Astrocyte (in vitro differentiated cells and primary cell): ENCODE results near the gene UBTD1. TPM values are rescaled to one million over a fixed set of nuclear protein-coding genes. Genes with fewer than 3 reads are reported as not detected.

ENCODE experiments used
- DNase-seq: peaks from one replicate; pipeline ENCODE4 v3.0.0-alpha.2; 2010; ENCODE audit warnings: low read depth
- FAIRE-seq: peaks from 2 replicates; lab custom pipeline; 2011; peaks lifted over from hg19 to GRCh38; lab: Jason Lieb, UNC
- H2AFZ ChIP-seq: 2 replicates; pipeline ENCODE4 v1.6.0; 2012; ENCODE audit warnings: low read depth, low read length, inconsistent platforms
- H3K27ac ChIP-seq: 2 replicates; pipeline ENCODE4 v1.5.1; 2011; ENCODE audit warnings: low read depth, low read length, inconsistent platforms
- H3K27me3 ChIP-seq: 2 replicates; pipeline ENCODE4 v1.6.0; 2011; ENCODE audit warnings: low read length, inconsistent platforms; ENCODE audit not compliant: insufficient read depth
- H3K36me3 ChIP-seq: 2 replicates; pipeline ENCODE4 v1.5.1; 2011; ENCODE audit warnings: low read length, inconsistent platforms; ENCODE audit not compliant: insufficient read depth
- H3K4me1 ChIP-seq: 2 replicates; pipeline ENCODE4 v1.5.1; 2011; ENCODE audit warnings: low read length, inconsistent platforms; ENCODE audit not compliant: insufficient read depth
- H3K4me2 ChIP-seq: 2 replicates; pipeline ENCODE4 v1.6.0; 2012; ENCODE audit warnings: low read length, inconsistent platforms
- H3K4me3 ChIP-seq: 2 replicates; pipeline ENCODE4 v1.5.1; 2011; ENCODE audit warnings: low read depth, mild to moderate bottlenecking, low read length, inconsistent platforms; ENCODE audit not compliant: insufficient read depth
- H3K79me2 ChIP-seq: 2 replicates; pipeline ENCODE4 v1.6.0; 2012; ENCODE audit warnings: mild to moderate bottlenecking, low read length, inconsistent platforms; ENCODE audit not compliant: insufficient read depth
- H3K9ac ChIP-seq: 2 replicates; pipeline ENCODE4 v1.6.0; 2012; ENCODE audit warnings: mild to moderate bottlenecking, low read length, inconsistent platforms
- H3K9me3 ChIP-seq: 2 replicates; pipeline ENCODE4 v1.5.1; 2012; ENCODE audit warnings: low read depth, mild to moderate bottlenecking, low read length, inconsistent platforms; ENCODE audit not compliant: insufficient read depth
- H4K20me1 ChIP-seq: 2 replicates; pipeline ENCODE4 v1.6.0; 2012; ENCODE audit warnings: low read length, inconsistent platforms; ENCODE audit not compliant: insufficient read depth
- H3K27ac Mint-ChIP-seq: one replicate; pipeline ENCODE4 v1.8.0; 2021; ENCODE audit warnings: mild to moderate bottlenecking, mixed read lengths; ENCODE audit not compliant: unreplicated experiment
- H3K27me3 Mint-ChIP-seq: one replicate; pipeline ENCODE4 v1.8.0; 2021; ENCODE audit warnings: low read depth, mixed read lengths; ENCODE audit not compliant: unreplicated experiment
- H3K36me3 Mint-ChIP-seq: one replicate; pipeline ENCODE4 v1.8.0; 2021; ENCODE audit warnings: low read depth, mixed read lengths; ENCODE audit not compliant: unreplicated experiment
- H3K4me1 Mint-ChIP-seq: one replicate; pipeline ENCODE4 v1.8.0; 2021; ENCODE audit warnings: low read depth, mixed read lengths; ENCODE audit not compliant: unreplicated experiment
- H3K4me3 Mint-ChIP-seq: one replicate; pipeline ENCODE4 v1.8.0; 2021; ENCODE audit warnings: mild to moderate bottlenecking, moderate library complexity, mixed read lengths; ENCODE audit not compliant: unreplicated experiment
- H3K9me3 Mint-ChIP-seq: one replicate; pipeline ENCODE4 v1.8.0; 2021; ENCODE audit warnings: mild to moderate bottlenecking, mixed read lengths; ENCODE audit not compliant: unreplicated experiment
- CTCF ChIP-seq: IDR thresholded peaks from 2 replicates; pipeline ENCODE4 v1.5.1; 2011; ENCODE audit warnings: low read depth, mild to moderate bottlenecking, inconsistent platforms, low read length, moderate library complexity; ENCODE audit not compliant: insufficient read depth
- EZH2 ChIP-seq: IDR thresholded peaks from 2 replicates; pipeline ENCODE4 v1.6.1; 2012; ENCODE audit warnings: mild to moderate bottlenecking, low read length, inconsistent platforms; ENCODE audit not compliant: insufficient read depth
- total RNA-seq: library from RNA; stranded (reverse); gene quantifications from 2 replicates; pipeline ENCODE4 v1.2.1, GENCODE V29; 2021

UBTD1 gene
- total RNA-seq, 1 donor from 2014 or later: 73.1 TPM

GRCh38 chr10:97464226-97464625 lies 34.5 kb upstream of the UBTD1 start:
- H2AFZ ChIP-seq: no peak overlapping the region
- no peaks in the 10 kb centered on the region for H3K79me2 ChIP-seq
- Mint-ChIP-seq H3K4me1 (peaks cover 6% of the 10 kb centered on the region), H3K27ac (no peak overlapping the region), H3K4me3 (no peak overlapping the region), H3K36me3 (peaks cover 8% of the 10 kb centered on the region), H3K9me3 (no peaks in the 10 kb centered on the region), H3K27me3 (no peaks in the 10 kb centered on the region)
- DNase-seq: no peak
- no peaks in the 10 kb centered on the region for H3K9me3 ChIP-seq
- peaks cover 80% of the 10 kb centered on the region for H3K36me3 ChIP-seq
- TF ChIP-seq EZH2: no peak
- no peak for TF ChIP-seq CTCF
- no peaks in the 10 kb centered on the region for H3K27me3 ChIP-seq
- H3K4me3 ChIP-seq: no peak overlapping the region
- no peak overlapping the region for H3K27ac ChIP-seq
- FAIRE-seq: no peak
- H3K9ac ChIP-seq: no peak overlapping the region
- H3K4me2 ChIP-seq: no peak overlapping the region
- H4K20me1 ChIP-seq: peaks cover 24% of the 10 kb centered on the region
- H3K4me1 ChIP-seq: peaks cover 5% of the 10 kb centered on the region

- Mint-ChIP-seq H3K36me3 (peaks cover 16% of the 10 kb centered on the region), H3K9me3 (no peaks in the 10 kb centered on the region), H3K4me3 (no peak overlapping the region), H3K4me1 (peaks cover 6% of the 10 kb centered on the region), H3K27ac (no peak overlapping the region), H3K27me3 (no peaks in the 10 kb centered on the region)
- no peak for DNase-seq
- Histone ChIP-seq H3K9me3 (no peaks in the 10 kb centered on the region), H3K27me3 (no peaks in the 10 kb centered on the region), H2AFZ (no peak overlapping the region), H4K20me1 (peaks cover 18% of the 10 kb centered on the region), H3K79me2 (no peaks in the 10 kb centered on the region), H3K36me3 (peaks cover 80% of the 10 kb centered on the region), H3K4me3 (no peak overlapping the region), H3K27ac (no peak overlapping the region), H3K4me2 (no peak overlapping the region), H3K9ac (no peak overlapping the region), H3K4me1 (peaks cover 5% of the 10 kb centered on the region)
- TF ChIP-seq EZH2 (no peak), CTCF (no peak)
- FAIRE-seq: no peak
Measured at GRCh38 chr10:97465982-97466381, 32.7 kb upstream of the UBTD1 start.

- H3K27me3 Mint-ChIP-seq: no peaks in the 10 kb centered on the region
- H3K36me3 Mint-ChIP-seq: peaks cover 18% of the 10 kb centered on the region
- no peak overlapping the region for H2AFZ ChIP-seq
- peak overlapping the region; percentile 63 for H3K27ac Mint-ChIP-seq
- H4K20me1 ChIP-seq: peaks cover 18% of the 10 kb centered on the region
- DNase-seq: peak; percentile 46
- H3K9me3 ChIP-seq: no peaks in the 10 kb centered on the region
- TF ChIP-seq EZH2: no peak
- no peak for TF ChIP-seq CTCF
- peaks cover 5% of the 10 kb centered on the region for H3K4me1 ChIP-seq
- H3K27me3 ChIP-seq: no peaks in the 10 kb centered on the region
- H3K79me2 ChIP-seq: no peaks in the 10 kb centered on the region
- no peak overlapping the region for H3K4me3 ChIP-seq
- H3K9ac ChIP-seq: no peak overlapping the region
- H3K4me2 ChIP-seq: no peak overlapping the region
- no peak overlapping the region for H3K4me3 Mint-ChIP-seq
- no peak for FAIRE-seq
- peaks cover 73% of the 10 kb centered on the region for H3K36me3 ChIP-seq
- H3K9me3 Mint-ChIP-seq: no peaks in the 10 kb centered on the region
- H3K4me1 Mint-ChIP-seq: peaks cover 6% of the 10 kb centered on the region
- no peak overlapping the region for H3K27ac ChIP-seq
Measured at GRCh38 chr10:97466755-97467154, 32.0 kb upstream of the UBTD1 start.
